ENCODE results near the gene SLC45A2.
"Not testable (repeated sequence)": the region's sequence is repeated elsewhere in the genome, so short reads cannot be mapped to it uniquely, and the experiment has no call there.

SLC45A2 gene

GRCh38 chr5:33921002-33921401, 63.5 kb downstream of the SLC45A2 start:
- no peak for DNase-seq

GRCh38 chr5:33914844-33915243, 69.6 kb downstream of the SLC45A2 start:
- not testable (repeated sequence) for DNase-seq

- not testable (repeated sequence) for DNase-seq
Observed at GRCh38 chr5:33906248-33906647, 78.2 kb downstream of the SLC45A2 start.

GRCh38 chr5:33905381-33905780, 79.1 kb downstream of the SLC45A2 start:
- no peak for DNase-seq

GRCh38 chr5:33903118-33903517, 81.4 kb downstream of the SLC45A2 start:
- no peak for DNase-seq

GRCh38 chr5:33901156-33901555, 83.3 kb downstream of the SLC45A2 start:
- no peak for DNase-seq

Measured in NCI-H1417 (cell line).